Myometrial cell (primary cell): ENCODE results near the gene BRCC3. TPM values are rescaled to one million over a fixed set of nuclear protein-coding genes. Genes with fewer than 3 reads are reported as not detected.

ENCODE experiments used
- total RNA-seq: library from RNA; depleted of rRNA; stranded (reverse); fragments of >200 nt; gene quantifications from 2 replicates; pipeline ENCODE4 v1.2.3, GENCODE V29; 2015

Gene BRCC3
- 12.8 and 19.0 TPM in 2 replicates for total RNA-seq

GRCh38 chrX:155070975-155071693 is at the start of gene BRCC3, which contains the start of the genes CMC4 and MTCP1:
BRCC3 (plus strand) TSS chrX:155071508; CDS start chrX:155071528, 20 bp downstream.
CMC4 (minus strand) TSS chrX:155071136; CDS start chrX:155064023, 7,113 bp downstream.
MTCP1 (minus strand) TSS chrX:155071136; CDS start chrX:155066010, 5,126 bp downstream.

GRCh38 chrX:155022585-155022984 is 48.7 kb upstream of the BRCC3 start, which contains the start of gene F8:
F8 (minus strand) TSS chrX:155022723; CDS start chrX:155022552, 171 bp downstream.

DNA sequence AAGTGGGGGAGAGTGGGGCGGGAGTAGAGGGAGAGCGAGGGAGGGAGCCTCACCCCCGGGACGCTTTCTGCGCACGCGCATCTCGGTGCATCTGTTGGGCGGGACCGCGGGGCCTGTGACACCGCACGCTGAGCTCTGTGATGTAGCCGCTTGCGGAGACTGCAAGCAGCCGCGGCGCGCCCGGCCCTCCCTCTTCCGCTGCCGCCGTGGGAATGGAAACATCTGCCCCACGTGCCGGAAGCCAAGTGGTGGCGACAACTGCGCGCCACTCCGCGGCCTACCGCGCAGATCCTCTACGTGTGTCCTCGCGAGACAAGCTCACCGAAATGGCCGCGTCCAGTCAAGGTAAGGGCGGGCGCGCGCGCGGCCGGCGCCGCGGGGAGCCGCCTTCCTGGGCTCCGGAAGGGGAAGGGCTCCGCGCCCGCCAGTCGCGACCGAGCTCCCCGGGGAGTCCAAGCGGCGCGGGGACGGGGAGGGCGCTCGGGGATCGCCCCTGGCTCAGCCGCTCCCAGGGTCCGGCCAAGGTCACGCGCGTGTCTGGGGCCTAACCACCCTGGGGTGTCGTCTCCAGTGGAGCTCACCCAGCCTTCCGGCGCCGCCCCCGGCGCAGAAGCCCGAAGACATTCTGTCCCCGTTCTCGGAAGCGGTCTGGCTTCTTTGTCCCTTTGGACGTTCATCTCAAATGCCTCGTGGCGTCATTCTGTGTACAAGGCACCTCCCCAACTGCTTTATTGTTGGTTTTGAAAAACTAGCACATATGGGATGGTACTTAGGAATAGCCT is 44.4 kb upstream of the BRCC3 start, which contains the start of gene FUNDC2:
TSS of gene FUNDC2 (plus strand) at position 118 of the 782 bp plus-strand sequence. CDS start at position 213, 95 bp downstream.

Other genes with a start within 250 kb of the BRCC3 start
- gene SMIM9, start 236.8 kb upstream of the BRCC3 start, total RNA-seq, result not detected in 2 replicates
- gene F8A1, start 185.2 kb upstream of the BRCC3 start, total RNA-seq, result 8.4 and 9.7 TPM in 2 replicates
- 0.86 and 2.3 TPM in 2 replicates for gene F8, start 48.8 kb upstream of the BRCC3 start, total RNA-seq
- 55.6 and 70.4 TPM in 2 replicates for gene FUNDC2, start 44.7 kb upstream of the BRCC3 start, total RNA-seq
- gene CMC4, start 372 bp upstream of the BRCC3 start, total RNA-seq, result 17.6 and 22.7 TPM in 2 replicates
- 0.86 and 1.4 TPM in 2 replicates for gene MTCP1, start 372 bp upstream of the BRCC3 start, total RNA-seq
- gene VBP1, start 145.0 kb downstream of the BRCC3 start, total RNA-seq, result 64.0 and 84.7 TPM in 2 replicates
- gene RAB39B, start 193.0 kb downstream of the BRCC3 start, total RNA-seq, result 0.35 TPM in 1 of 2 replicates, not detected in the other